Pancreas (tissue), 10 donors: ENCODE results near the gene RFC1. TPM values are rescaled to one million over a fixed set of nuclear protein-coding genes. Genes with fewer than 3 reads are reported as not detected.
"Not testable (repeated sequence)": the region's sequence is repeated elsewhere in the genome, so short reads cannot be mapped to it uniquely, and the experiment has no call there.

ENCODE experiments used
- ATAC-seq, 4 donors: fragments of 200-7000 bp; cut with Tn5 transposase; one replicate each; pipeline versions ENCODE4 v1.8.0 to v1.9.1; 2020; ENCODE audit warnings: mild to moderate bottlenecking in 4 of 4, moderate library complexity in 4 of 4
- DNase-seq, 6 donors: peaks; one replicate each; pipeline ENCODE4 v3.0.0-alpha.2; 2020
- FAIRE-seq: peaks from 2 replicates; lab custom pipeline; 2012; peaks lifted over from hg19 to GRCh38; lab: Jason Lieb, UNC
- H3K27ac ChIP-seq, 4 donors: fragments of 200-600 bp; sonication (generic); 1 replicate in 3 of 4; 2 replicates in 1 of 4; pipeline versions ENCODE4 v1.5.0 to v1.8.0; 2020
- H3K27me3 ChIP-seq, 4 donors: fragments of 200-600 bp; one replicate each; pipeline ENCODE4 v1.8.0; 2021
- H3K36me3 ChIP-seq, 3 donors: fragments of 200-600 bp; sonication (generic) in 1 of 3; one replicate each; pipeline versions ENCODE4 v1.5.0 to v1.8.0; 2020 to 2021
- H3K4me1 ChIP-seq, 3 donors: fragments of 200-600 bp; one replicate each; pipeline ENCODE4 v1.8.0; 2021
- H3K4me3 ChIP-seq, 4 donors: fragments of 200-600 bp; sonication (generic) in 2 of 4; one replicate each; pipeline versions ENCODE4 v1.5.0 to v1.8.0; 2020 to 2021
- H3K9me3 ChIP-seq, 4 donors: fragments of 200-600 bp; one replicate each; pipeline ENCODE4 v1.8.0; 2021
- CTCF ChIP-seq, 4 donors: fragments of 200-600 bp; sonication (generic) in 3 of 4; IDR thresholded peaks; one replicate each; pipeline versions ENCODE4 v1.5.0 to v1.8.0; 2021; ENCODE audit warnings: antibody characterized with exemption in 4 of 4
- WGBS, 2 donors: extraction: QIAGEN DNeasy Blood & Tissue Kit; methylation state at CpG; one replicate each; pipeline ENCODE4 v1.1.7; 2013; 5-methylcytosine and 5-hydroxymethylcytosine counted together
- intact Hi-C, 3 donors: fragments of 100-400 bp; cut with DNase I; formaldehyde crosslinking; loops; one replicate each; pipeline versions ENCODE4 v1.11.1 to v1.14.2; 2022
- polyA plus RNA-seq, 2 donors: library from polyadenylated mRNA; stranded (reverse); fragments of 200-250 nt; gene quantifications; one replicate each; pipeline ENCODE4 v1.2.3, GENCODE V29; 2013
- total RNA-seq, 6 donors: library from RNA; stranded (reverse); fragmentation: NEBNext Ultra II Directional in 4 of 6; extraction: Animal tissue kit (Norgen Biotek cat#: 25700) in 4 of 6; gene quantifications; one replicate each; pipeline versions ENCODE4 v1.2.1 to v1.2.4, GENCODE V29; 2021 to 2023
- donor health status: healthy with polysubstance abuse.
- donor health status: DM: no; HTN: no; CAD: no; lungs with moderate emphysema.
- donor health status: DM: no; HTN: no; CAD: no.
- donor health status: control.
- donor health status: control.
- donor health status: Bipolar disorder and iron deficiency.
- donor health status: DM: yes; HTN: yes; CAD: no.
- donor health status: DM: no; HTN: no; CAD: no.
- donor health status: DM: no; HTN: no; CAD: no.
- donor health status: DM: yes; HTN: yes; CAD: no.

Gene RFC1
- total RNA-seq: 10 to 100 TPM; 31.4 to 53.1 (median 40.6) TPM
- 10 to 100 TPM in 1 of 2 donors, 1 to 10 TPM in 1; 9.1 to 14.6 TPM for polyA plus RNA-seq

- Histone ChIP-seq H3K9me3 (no peaks in the 10 kb centered on the region), H3K27me3 (no peaks in the 10 kb centered on the region), H3K27ac (peak within 1 kb of the TSS; percentile 81 to 88 (median 85)), H3K4me3 (peak within 1 kb of the TSS; percentile 62 to 91 (median 82)), H3K4me1 (peaks cover 4 to 23% (median 9%) of the 10 kb centered on the region in 3 donors), H3K36me3 (no peaks in the 10 kb centered on the region)
- DNase-seq: peak; percentile 92 to 98 (median 94)
- intact Hi-C loops: no loop called here
- WGBS, 2 donors: 3 to 4% methylated on average over 60 of the region's 60 CpGs
- no peak for FAIRE-seq
- ATAC-seq: peak; percentile 96 to 99 (median 98)
- TF ChIP-seq CTCF (IDR thresholded peaks at IDR 0.05): no peak
Observed at GRCh38 chr4:39365830-39366771, at the start of gene RFC1. RFC1 (minus strand) TSS chr4:39366362; CDS start chr4:39366241, 121 bp downstream.

GRCh38 chr4:39415678-39416283, 49.6 kb upstream of the RFC1 start:
- FAIRE-seq (no peak), ATAC-seq (peak; percentile 5 to 35 (median 22))
- no peak for TF ChIP-seq CTCF (IDR thresholded peaks at IDR 0.05)

GRCh38 chr4:39411561-39411960, 45.4 kb upstream of the RFC1 start:
- intact Hi-C loops, H3K4me3 ChIP-seq, ATAC-seq, H3K9me3 ChIP-seq, FAIRE-seq, H3K4me1 ChIP-seq, H3K36me3 ChIP-seq, DNase-seq, H3K27me3 ChIP-seq: not testable (repeated sequence)
- 69 to 89% methylated on average over 8 of the region's 8 CpGs for WGBS, 2 donors
- peak overlapping the region in 2 of 4 donors; percentile 70 to 82 for H3K27ac ChIP-seq

More at GRCh38 chr4:39415678-39416283, 49.6 kb upstream of the RFC1 start:
- no peaks in the 10 kb centered on the region for H3K27me3 ChIP-seq
- peaks cover 3 to 22% (median 14%) of the 10 kb centered on the region in 3 donors for H3K4me1 ChIP-seq
- 26 to 31% methylated on average over 2 of the region's 2 CpGs for WGBS, 2 donors
- no peak overlapping the region for H3K4me3 ChIP-seq
- intact Hi-C loops: no loop called here
- DNase-seq: no peak
- peak overlapping the region in 2 of 4 donors; percentile 57 to 69 for H3K27ac ChIP-seq
- H3K36me3 ChIP-seq: no peaks in the 10 kb centered on the region
- H3K9me3 ChIP-seq: no peaks in the 10 kb centered on the region

- FAIRE-seq: no peak
- intact Hi-C loops: no loop called here
- peak in 3 of 4 donors; percentile 10 to 21 (median 14) for ATAC-seq
- no peak for DNase-seq
- H3K4me3 ChIP-seq: peak overlapping the region in 2 of 4 donors; percentile 29 to 38
- 33% methylated on average over 5 of the region's 5 CpGs for WGBS, 2 donors
- TF ChIP-seq CTCF (IDR thresholded peaks at IDR 0.05): peak in 1 of 4 donors; percentile 12
- no peaks in the 10 kb centered on the region for H3K27me3 ChIP-seq
- no peaks in the 10 kb centered on the region for H3K9me3 ChIP-seq
- H3K27ac ChIP-seq: peak overlapping the region; percentile 2 to 82 (median 54)
- H3K4me1 ChIP-seq: peaks cover 4 to 11% (median 6%) of the 10 kb centered on the region in 3 donors
- no peaks in the 10 kb centered on the region for H3K36me3 ChIP-seq
Observed at GRCh38 chr4:39410415-39410814, 44.3 kb upstream of the RFC1 start.

GRCh38 chr4:39407584-39407885, 41.4 kb upstream of the RFC1 start:
- H3K27ac ChIP-seq: peak overlapping the region in 2 of 4 donors; percentile 70 to 82
- DNase-seq (peak in 1 of 6 donors; percentile 38), ATAC-seq (peak; percentile 68 to 79 (median 73)), FAIRE-seq (no peak)
- no peaks in the 10 kb centered on the region for H3K27me3 ChIP-seq
- no peak for TF ChIP-seq CTCF (IDR thresholded peaks at IDR 0.05)
- WGBS, 2 donors: 20 to 30% methylated on average over 1 of the region's 1 CpG
- peaks cover 3 to 4% (median 3%) of the 10 kb centered on the region in 3 donors for H3K4me1 ChIP-seq
- no peaks in the 10 kb centered on the region for H3K9me3 ChIP-seq
- intact Hi-C loops: no loop called here
- H3K4me3 ChIP-seq: peak overlapping the region in 3 of 4 donors; percentile 1 to 38 (median 22)
- no peaks in the 10 kb centered on the region for H3K36me3 ChIP-seq
